Breast epithelium (tissue), 3 donors: ENCODE results near the gene TUBA3D.
"Not testable (repeated sequence)": the region's sequence is repeated elsewhere in the genome, so short reads cannot be mapped to it uniquely, and the experiment has no call there.

Experiments used
- POLR2A ChIP-seq: fragments of 450-650 bp; IDR thresholded peaks from one replicate; pipeline ENCODE4 v1.6.1; 2016; ENCODE audit warnings: antibody characterized with exemption, mild to moderate bottlenecking, moderate library complexity
- POLR2AphosphoS5 ChIP-seq, 3 donors: sonication (generic); formaldehyde crosslinking; IDR thresholded peaks; one replicate each; pipeline ENCODE4 v1.6.1; 2017; ENCODE audit warnings: antibody characterized with exemption in 3 of 3
- TF ChIP-seq, protein P1 (sequence below), 3 donors: fragments of 450-650 bp; IDR thresholded peaks; one replicate each; pipeline ENCODE4 v1.5.1; 2016 to 2017; ENCODE audit warnings: antibody characterized with exemption in 3 of 3, mild to moderate bottlenecking in 3 of 3, moderate library complexity in 3 of 3

DNA sequence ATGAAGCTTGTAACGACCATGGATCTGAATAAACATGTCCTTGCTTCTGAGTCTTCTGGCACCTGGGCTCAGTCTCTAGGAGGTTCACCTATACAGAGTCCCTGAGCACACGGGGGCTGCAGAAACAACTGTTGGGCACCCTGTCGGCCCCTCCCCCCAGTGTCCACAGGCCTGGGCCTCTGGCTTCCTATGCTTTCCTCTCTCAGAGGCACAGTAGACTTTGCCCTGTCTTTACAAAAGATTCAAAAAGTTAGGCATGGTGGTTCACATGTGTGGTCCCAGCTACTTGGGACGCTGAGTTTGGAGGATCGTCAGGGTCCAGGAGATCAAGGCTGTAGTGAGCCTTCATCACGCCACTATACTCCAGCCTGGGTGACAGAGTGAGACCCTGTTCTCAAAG is 45.6 kb downstream of the TUBA3D start:
- TF ChIP-seq, protein P1, sequence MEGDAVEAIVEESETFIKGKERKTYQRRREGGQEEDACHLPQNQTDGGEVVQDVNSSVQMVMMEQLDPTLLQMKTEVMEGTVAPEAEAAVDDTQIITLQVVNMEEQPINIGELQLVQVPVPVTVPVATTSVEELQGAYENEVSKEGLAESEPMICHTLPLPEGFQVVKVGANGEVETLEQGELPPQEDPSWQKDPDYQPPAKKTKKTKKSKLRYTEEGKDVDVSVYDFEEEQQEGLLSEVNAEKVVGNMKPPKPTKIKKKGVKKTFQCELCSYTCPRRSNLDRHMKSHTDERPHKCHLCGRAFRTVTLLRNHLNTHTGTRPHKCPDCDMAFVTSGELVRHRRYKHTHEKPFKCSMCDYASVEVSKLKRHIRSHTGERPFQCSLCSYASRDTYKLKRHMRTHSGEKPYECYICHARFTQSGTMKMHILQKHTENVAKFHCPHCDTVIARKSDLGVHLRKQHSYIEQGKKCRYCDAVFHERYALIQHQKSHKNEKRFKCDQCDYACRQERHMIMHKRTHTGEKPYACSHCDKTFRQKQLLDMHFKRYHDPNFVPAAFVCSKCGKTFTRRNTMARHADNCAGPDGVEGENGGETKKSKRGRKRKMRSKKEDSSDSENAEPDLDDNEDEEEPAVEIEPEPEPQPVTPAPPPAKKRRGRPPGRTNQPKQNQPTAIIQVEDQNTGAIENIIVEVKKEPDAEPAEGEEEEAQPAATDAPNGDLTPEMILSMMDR (IDR thresholded peaks at IDR 0.05): not testable (repeated sequence)
- TF ChIP-seq POLR2A; POLR2AphosphoS5 (IDR thresholded peaks at IDR 0.05): not testable (repeated sequence)
